ENCODE measurements around the gene YES1.
"Not testable (repeated sequence)": the region's sequence is repeated elsewhere in the genome, so short reads cannot be mapped to it uniquely, and the experiment has no call there.

The YES1 gene

DNA sequence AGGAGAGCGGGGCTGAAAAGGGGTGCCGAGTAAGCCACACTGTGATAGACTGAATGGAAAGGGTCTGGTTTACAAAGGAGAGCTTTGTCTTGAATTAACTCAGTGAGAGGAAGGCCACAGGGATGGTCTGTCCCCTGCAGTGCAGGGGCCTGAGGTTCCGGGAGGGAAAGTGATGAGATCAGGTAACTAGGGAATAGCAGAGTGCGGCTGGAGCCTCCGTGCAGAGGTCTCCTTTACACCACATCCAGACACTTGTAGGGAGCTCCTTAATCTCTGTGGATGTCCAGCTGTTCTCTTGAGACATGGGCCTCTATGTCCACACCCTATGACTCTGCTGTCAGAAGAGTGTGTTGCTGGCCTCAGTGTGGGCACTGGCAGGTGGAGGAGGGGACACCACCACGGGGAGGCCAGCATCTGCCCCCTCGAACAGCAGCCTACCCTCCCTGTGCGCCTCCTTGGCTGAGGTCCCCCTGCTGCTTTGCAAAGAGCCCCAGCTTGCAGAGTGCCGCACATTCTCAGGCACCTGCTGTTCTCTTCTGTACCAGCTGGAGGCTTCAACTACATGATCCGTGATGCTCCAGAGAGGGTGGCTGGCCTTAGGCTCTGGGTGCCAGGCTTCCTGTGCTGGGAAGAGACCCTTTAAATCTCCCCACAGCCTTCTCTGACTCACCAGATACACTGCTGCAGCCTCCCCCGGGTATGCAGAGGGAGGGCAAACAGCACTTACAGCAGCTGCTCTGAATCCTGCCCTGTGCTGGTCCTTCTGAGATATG is 125.5 kb downstream of the YES1 start:
- peak in 2 of 56 donors; percentile 9 to 12 for DNase-seq

DNA sequence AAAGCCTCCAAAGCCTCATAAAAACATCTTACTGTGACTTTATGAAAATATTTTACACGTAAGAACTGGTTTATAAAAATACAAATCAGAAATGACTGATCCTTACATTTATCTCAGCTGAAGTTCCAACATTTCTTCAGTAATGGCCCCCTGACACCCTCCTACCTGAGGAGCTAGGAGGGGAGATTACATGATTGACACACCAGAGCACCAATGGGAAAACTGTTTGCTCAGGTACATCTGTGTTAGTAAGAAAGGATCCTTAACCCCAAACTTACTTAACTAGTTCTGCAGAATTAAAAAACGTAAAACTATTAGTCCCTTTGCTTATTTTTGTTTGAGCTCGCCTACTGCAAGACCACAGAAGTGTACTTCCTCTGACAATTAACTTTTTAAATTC is 126.6 kb downstream of the YES1 start:
- no peak for DNase-seq

DNA sequence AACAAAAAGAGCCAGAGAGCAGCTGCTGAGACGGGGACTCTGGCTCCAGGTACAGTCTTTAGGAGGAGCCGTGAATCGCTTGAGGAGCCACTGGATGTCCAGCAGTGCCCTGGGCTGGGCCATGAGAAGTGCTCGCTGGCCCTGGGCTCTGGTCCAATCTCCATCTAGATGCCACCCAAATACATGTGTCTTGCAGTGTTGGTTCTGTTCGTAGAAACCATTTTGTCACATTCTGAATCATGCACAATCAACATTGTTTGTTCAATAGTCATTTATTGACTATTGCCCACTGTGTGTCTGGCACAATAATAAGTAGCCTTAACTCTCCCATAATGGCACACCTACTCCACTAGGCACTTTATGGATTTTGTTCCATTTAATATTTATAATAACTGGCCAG is 128.5 kb downstream of the YES1 start:
- DNase-seq: no peak

DNA sequence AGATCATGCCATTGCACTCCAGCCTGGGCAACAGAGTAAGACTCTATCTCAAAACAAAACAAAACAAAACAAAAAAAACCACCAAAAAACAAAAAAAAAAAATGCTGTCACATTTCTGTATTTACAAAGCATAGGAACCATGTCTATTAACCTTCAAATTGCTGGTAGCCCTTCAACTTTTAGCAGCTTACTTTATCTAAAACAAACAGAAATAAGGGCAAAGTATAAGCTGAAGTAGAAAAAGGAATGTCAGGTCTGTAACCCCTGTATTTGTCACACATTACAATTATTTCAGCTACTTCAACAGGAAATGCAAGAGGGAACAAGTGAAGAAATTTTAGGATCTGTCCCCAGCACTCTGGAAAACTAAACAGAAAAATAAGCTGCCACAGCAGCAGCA is 129.2 kb downstream of the YES1 start:
- DNase-seq: no peak

DNA sequence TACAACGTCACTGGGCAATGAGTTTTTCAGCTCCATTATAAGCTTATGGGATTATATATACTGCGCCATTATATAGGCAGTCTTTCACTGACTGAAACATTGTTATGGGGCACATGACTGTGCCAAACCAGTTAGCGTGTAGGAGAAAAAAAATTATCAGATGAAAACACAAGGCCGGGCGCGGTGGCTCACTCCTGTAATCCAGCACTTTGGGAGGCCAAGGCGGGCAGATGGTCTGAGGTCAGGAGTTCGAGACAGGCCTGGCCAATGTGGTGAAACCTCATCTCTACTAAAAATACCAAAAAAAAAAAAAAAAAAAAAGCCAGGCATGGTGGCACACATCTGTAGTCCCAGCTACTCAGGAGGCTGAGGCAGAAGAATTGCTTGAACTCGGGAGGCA is 129.6 kb downstream of the YES1 start:
- not testable (repeated sequence) for DNase-seq

DNA sequence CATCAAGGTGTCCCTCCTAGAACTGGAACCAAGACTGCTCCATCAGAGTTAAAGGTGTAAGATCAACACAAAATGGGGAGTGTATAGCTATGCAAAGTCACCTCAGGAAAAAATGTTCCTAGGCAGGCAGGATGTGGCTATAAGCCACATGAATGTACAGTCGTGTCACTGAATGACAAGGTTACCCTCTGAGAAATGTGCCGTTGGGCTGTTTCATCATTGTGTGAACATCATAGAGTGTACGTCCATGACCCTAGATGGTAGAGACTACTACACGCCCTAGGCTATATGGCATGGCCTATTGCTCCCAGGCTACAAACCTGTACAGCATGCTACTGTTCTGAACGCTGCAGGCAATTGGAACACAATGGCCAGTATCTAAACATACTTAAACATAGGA is 130.1 kb downstream of the YES1 start:
- no peak for DNase-seq

DNA sequence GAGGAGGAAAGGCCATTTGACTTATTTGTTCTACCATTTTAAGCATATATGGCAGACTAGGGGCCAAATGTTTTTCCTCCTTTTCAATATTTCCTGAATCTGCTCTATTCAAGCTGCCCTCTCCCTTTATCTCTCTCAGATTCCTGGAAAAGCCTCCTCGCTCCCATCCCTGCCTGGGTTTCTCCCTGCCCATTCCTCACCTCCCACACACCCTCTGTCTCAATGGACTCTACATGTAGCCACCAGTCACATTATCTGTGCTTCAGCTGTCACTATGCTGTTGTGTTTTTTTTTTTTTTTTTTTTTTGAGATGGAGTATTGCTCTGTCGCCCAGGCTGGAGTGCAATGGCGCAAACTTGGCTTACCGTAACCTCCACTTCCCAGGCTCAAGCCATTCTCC is 131.7 kb downstream of the YES1 start:
- peak in 2 of 56 donors; percentile 10 to 15 for DNase-seq

DNA sequence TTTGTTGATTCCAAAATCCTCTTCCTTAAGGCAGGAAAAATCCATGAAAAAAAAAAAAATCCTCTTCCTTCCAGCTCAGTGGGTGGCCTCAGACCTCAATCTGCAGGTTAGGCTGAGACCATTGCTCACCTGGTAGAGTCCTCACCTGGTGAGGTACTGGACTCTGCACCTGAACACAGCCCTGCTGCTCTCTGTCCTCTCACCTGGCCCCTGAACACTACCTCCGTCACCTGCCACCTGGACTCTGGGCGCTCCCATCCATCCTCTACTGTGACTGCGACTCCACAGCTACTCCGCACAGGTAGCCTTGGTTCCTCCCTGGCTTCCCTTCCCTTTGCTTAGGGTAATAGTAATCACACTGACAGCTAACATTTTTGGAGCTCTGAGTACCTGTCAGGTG is 132.5 kb downstream of the YES1 start:
- no peak for DNase-seq

DNA sequence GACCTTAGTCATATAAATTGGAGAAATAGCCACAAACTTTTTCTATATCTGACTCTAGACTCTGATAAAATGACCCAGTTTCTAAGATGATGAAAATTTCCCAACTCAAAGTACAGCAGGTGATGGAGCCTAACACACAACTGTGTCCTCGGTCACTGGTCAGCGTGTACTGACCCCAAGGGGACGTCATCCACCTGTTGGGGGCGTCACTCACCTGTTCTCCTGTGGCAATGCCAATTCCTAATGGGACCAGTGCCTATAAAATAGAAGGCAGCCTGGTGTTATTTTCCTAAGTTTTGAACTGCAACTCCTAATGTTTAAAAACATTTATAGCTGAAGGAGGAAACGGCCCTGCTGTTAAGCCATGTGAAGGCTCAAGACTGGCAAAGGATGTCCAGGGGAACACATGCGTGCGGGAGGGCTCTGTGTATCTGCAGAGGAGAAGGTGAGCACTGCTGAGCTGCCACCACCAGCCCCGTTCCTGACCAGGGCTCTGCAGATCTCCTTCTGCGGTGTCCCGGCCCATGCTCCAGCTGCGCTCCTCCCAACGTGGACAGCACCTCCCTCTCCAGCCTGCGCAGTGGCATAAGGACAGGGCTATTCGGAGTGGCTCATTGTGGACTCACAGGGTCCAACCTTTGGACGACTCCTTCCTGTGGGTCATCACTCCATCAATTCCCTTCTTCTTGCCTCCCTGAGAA is 133.4 kb downstream of the YES1 start:
- no peak for DNase-seq

DNA sequence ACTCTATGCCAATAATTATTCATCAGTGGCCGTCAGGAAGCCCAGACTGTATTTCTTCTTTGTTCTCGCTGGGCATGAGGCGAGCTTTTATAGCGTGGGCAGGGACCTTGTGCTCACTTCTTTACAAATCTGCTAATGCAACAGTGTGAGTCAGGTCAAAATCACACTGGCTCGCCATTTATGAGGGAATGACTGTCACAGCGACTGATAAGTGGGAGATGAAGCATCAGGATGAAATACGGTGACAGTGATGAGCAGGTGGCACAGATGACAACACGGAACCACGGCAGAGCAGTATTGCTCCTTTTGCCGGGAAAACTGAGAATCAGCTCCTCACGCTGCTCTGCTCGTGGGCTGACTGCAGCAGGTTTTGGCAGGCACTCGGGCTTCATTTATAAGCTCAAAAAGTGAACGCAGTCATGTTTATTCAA is 134.1 kb downstream of the YES1 start:
- peak in 14 of 56 donors; percentile 9 to 66 (median 20) for DNase-seq

DNA sequence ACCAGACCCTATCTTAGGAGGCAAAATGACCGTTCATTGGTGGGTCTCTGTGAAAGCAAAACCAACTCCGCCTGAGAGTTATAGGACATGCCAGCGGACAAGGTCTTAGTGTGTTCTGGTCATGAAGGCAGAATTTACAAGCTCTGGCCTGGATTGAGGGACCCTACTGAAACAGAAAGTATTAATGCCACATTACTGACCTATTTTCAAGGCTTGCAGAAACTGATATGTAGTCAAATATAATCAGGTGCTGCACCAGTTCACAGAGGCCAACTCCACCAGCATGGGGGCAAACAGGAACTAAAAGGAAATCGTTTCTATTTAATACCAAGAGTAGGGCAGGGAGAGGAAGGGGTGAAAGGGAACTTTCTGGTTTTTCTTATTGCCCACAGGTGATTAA is 134.9 kb downstream of the YES1 start:
- no peak for DNase-seq

DNA sequence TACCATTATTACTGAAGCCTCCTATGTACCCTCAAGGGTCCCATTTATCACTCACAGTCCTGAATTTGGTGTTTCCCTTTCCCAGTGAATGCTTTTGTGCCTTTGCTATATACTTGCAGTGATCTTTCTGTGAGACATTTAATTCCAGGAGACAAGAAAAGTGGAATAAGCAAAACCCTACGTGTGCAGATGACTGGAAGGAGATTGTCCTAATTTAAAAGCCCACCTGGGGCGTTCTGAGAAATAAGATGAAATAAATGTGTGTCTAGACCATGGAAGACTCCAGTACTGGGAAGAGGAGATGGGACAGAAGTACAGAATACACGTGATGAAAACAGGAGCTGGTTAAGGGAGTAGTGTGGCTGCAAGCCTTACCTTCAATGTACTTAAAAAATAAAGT is 135.3 kb downstream of the YES1 start:
- no peak for DNase-seq

DNA sequence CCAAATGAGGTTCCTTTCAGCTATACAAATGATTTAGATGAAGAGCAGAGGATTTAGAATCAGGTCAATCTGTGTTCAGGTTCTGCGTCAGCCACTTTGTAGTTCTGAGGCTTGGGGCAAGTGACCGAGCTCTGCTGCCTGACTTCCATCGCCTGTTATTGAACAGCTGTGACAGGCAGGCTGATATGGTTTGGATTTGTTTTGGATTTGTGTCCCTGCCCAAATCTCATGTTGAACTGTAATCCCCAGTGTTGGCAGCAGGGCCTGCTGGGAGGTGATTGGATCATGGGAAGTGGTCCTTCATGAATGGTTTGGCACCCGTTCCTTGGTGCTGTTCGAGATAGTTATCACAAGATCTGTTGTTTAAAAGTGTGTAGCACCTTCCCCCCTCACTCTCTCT is 136.0 kb downstream of the YES1 start:
- no peak for DNase-seq

DNA sequence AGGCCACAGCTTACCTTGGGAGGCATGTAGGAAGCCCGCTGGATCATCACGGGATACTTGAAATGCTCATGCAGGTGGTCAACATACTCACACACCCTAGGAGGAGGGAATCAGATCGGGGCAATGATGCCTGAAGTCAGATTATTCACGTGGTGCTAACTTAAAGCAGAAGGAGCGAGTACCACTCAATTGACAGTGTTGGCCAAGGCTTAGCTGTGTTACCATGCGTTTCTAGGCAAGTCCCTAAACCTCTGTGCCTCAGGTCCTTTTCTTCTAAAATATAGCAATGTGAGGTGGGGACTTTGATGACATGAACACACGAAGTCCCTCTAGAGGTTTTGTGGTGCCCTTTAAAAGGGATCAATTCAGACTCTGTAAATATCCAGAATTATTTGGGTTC is 136.7 kb downstream of the YES1 start:
- no peak for DNase-seq

DNA sequence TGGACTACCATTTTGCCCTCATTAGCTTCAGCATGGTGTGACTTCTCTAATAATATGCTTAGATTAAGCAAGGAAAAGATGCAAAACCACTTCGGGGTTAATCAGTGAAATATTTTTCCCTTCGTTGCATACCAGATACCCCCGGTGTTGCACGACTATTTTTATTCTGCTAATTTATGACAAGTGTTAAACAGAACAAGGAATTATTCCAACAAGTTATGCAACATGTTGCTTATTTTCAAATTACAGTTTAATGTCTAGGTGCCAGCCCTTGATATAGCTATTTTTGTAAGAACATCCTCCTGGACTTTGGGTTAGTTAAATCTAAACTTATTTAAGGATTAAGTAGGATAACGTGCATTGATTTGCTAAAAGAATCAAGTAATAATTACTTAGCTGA is 138.3 kb downstream of the YES1 start:
- no peak for DNase-seq

DNA sequence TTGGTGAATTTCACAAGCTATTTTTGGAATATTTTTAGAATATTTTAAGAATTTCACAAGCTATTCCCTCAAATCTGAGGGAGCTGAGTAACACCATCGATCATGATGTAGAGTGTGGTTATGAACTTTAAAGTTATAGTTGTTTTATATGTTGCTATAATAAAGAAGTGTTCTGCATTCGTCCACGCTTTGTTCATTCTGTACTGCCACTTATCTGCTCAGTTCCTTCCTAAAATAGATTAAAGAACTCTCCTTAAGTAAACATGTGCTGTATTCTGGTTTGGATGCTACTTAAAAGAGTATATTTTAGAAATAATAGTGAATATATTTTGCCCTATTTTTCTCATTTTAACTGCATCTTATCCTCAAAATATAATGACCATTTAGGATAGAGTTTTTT is 138.7 kb downstream of the YES1 start:
- DNase-seq: no peak
